H1 (cell line): ENCODE results near the gene CABLES2. TPM values are rescaled to one million over a fixed set of nuclear protein-coding genes. Genes with fewer than 3 reads are reported as not detected.
A peak's percentile ranks its signal among the peaks of the same experiment; 100 is the strongest.
"Not testable (repeated sequence)": the region's sequence is repeated elsewhere in the genome, so short reads cannot be mapped to it uniquely, and the experiment has no call there.

Experiments used
- CTCF ChIA-PET: fragments of 300-600 bp; sonication (Branson Sonifier 250); formaldehyde crosslinking; loops from one replicate; lab custom pipeline; 2021; ENCODE audit not compliant: partially characterized antibody; lab: Charles Lee
- POLR2A ChIA-PET: fragments of 300-600 bp; sonication (Branson Sonifier 250); formaldehyde crosslinking; loops from one replicate; lab custom pipeline; 2021; ENCODE audit warnings: inconsistent platforms; ENCODE audit not compliant: partially characterized antibody; lab: Charles Lee
- DNase-seq, 2 experiments: peaks; one replicate each; pipeline versions ENCODE4 v3.0.0 to v3.0.0-alpha.2; 2010 to 2022; ENCODE audit warnings: low spot score in 2 of 2, low read depth in 1 of 2, mixed read lengths in 1 of 2
- FAIRE-seq: peaks from 2 replicates; lab custom pipeline; 2011; peaks lifted over from hg19 to GRCh38; lab: Jason Lieb, UNC
- H2AFZ ChIP-seq: 2 replicates; pipeline ENCODE4 v1.8.1; 2012; ENCODE audit warnings: low read length, inconsistent platforms
- H2AK5ac ChIP-seq: 2 replicates; pipeline ENCODE4 v1.6.1; 2013; ENCODE audit warnings: low read depth, low read length
- H2BK120ac ChIP-seq: replicated peaks from 2 replicates; pipeline ENCODE3; 2013; ENCODE audit warnings: low read depth, low read length, inconsistent platforms
- H2BK12ac ChIP-seq: 2 replicates; pipeline ENCODE4 v1.6.1; 2013; ENCODE audit warnings: low read depth, low read length
- H2BK15ac ChIP-seq: 2 replicates; pipeline ENCODE4 v1.6.1; 2013; ENCODE audit warnings: low read length
- H2BK20ac ChIP-seq: 2 replicates; pipeline ENCODE4 v1.6.1; 2013; ENCODE audit warnings: low read length
- H2BK5ac ChIP-seq: 2 replicates; pipeline ENCODE4 v1.6.1; 2013; ENCODE audit warnings: low read depth, low read length
- H3K14ac ChIP-seq: 2 replicates; pipeline ENCODE4 v1.6.1; 2013; ENCODE audit warnings: inconsistent platforms; ENCODE audit not compliant: insufficient read length
- H3K18ac ChIP-seq: 2 replicates; pipeline ENCODE4 v1.6.1; 2013; ENCODE audit warnings: low read length; ENCODE audit errors: extremely low read depth
- H3K23ac ChIP-seq: 2 replicates; pipeline ENCODE4 v1.6.1; 2013; ENCODE audit warnings: inconsistent platforms; ENCODE audit not compliant: insufficient read length
- H3K23me2 ChIP-seq: 2 replicates; pipeline ENCODE4 v1.6.1; 2013; ENCODE audit warnings: low read depth, low read length
- H3K27ac ChIP-seq: 2 replicates; pipeline ENCODE4 v1.6.1; 2011; ENCODE audit warnings: low read depth, low read length, inconsistent platforms
- H3K27me3 ChIP-seq, 4 experiments: replicated peaks in 1 of 4; 1 replicate in 1 of 4; 2 replicates in 3 of 4; pipeline versions ENCODE4 v1.6.1 to v1.8.1; 2011 to 2013; ENCODE audit warnings: low read length in 3 of 4, mild to moderate bottlenecking in 3 of 4, inconsistent platforms in 2 of 4, mixed read lengths in 2 of 4, moderate library complexity in 1 of 4; ENCODE audit not compliant: control insufficient read depth in 3 of 4, insufficient read depth in 3 of 4; ENCODE audit errors: extremely low read depth in 1 of 4
- H3K36me3 ChIP-seq, 4 experiments: 2 replicates each; pipeline versions ENCODE4 v1.6.1 to v1.8.1; 2011 to 2013; ENCODE audit warnings: mild to moderate bottlenecking in 4 of 4, low read length in 3 of 4, moderate library complexity in 2 of 4, control low read depth in 1 of 4, inconsistent platforms in 1 of 4; ENCODE audit not compliant: insufficient read depth in 4 of 4, control insufficient read depth in 2 of 4
- H3K4ac ChIP-seq: replicated peaks from 2 replicates; pipeline ENCODE3; 2013; ENCODE audit warnings: low read length, low read depth, mixed read lengths, inconsistent platforms; ENCODE audit not compliant: insufficient read length
- H3K4me1 ChIP-seq, 4 experiments: replicated peaks in 1 of 4; 1 replicate in 1 of 4; 2 replicates in 3 of 4; pipeline versions ENCODE4 v1.6.1 to v1.8.1; 2011 to 2013; ENCODE audit warnings: low read length in 3 of 4, inconsistent platforms in 2 of 4, mixed read lengths in 1 of 4; ENCODE audit not compliant: insufficient read depth in 4 of 4, control insufficient read depth in 3 of 4
- H3K4me2 ChIP-seq, 2 experiments: 2 replicates each; pipeline versions ENCODE4 v1.6.1 to v1.8.1; 2011 to 2013; ENCODE audit warnings: low read depth in 2 of 2, low read length in 2 of 2, control low read depth in 1 of 2, inconsistent platforms in 1 of 2, mild to moderate bottlenecking in 1 of 2; ENCODE audit not compliant: insufficient read depth in 1 of 2
- H3K4me3 ChIP-seq, 4 experiments: fragments of 200-600, 300-600 bp in 1 of 4; sonication (generic), shearing (Covaris generic), sonication (Bioruptor Twin) in 1 of 4; 2 replicates each; pipeline versions ENCODE4 v1.5.1 to v1.8.1; 2011 to 2016; ENCODE audit warnings: low read length in 4 of 4, low read depth in 3 of 4, control low read depth in 2 of 4, inconsistent platforms in 2 of 4, mild to moderate bottlenecking in 2 of 4, mixed read lengths in 1 of 4, moderate library complexity in 1 of 4; ENCODE audit not compliant: insufficient read depth in 2 of 4; ENCODE audit errors: extremely low read depth in 1 of 4
- H3K56ac ChIP-seq: replicated peaks from 2 replicates; pipeline ENCODE3; 2013; ENCODE audit warnings: low read depth, mild to moderate bottlenecking, mixed read lengths, low read length, inconsistent platforms; ENCODE audit not compliant: insufficient read length
- H3K79me1 ChIP-seq: 2 replicates; pipeline ENCODE4 v1.6.1; 2013; ENCODE audit warnings: low read depth, low read length, control low read depth
- H3K79me2 ChIP-seq, 2 experiments: 2 replicates each; pipeline versions ENCODE4 v1.6.1 to v1.8.1; 2012 to 2013; ENCODE audit warnings: low read length in 2 of 2, mild to moderate bottlenecking in 2 of 2, inconsistent platforms in 1 of 2; ENCODE audit not compliant: insufficient read depth in 2 of 2, control insufficient read depth in 1 of 2
- H3K9ac ChIP-seq, 4 experiments: replicated peaks in 1 of 4; 1 replicate in 1 of 4; 2 replicates in 3 of 4; pipeline versions ENCODE4 v1.6.1 to v1.8.1; 2011 to 2013; ENCODE audit warnings: low read depth in 3 of 4, low read length in 3 of 4, control low read depth in 2 of 4, mild to moderate bottlenecking in 2 of 4, moderate library complexity in 2 of 4, inconsistent platforms in 1 of 4; ENCODE audit errors: extremely low read depth in 1 of 4
- H3K9me3 ChIP-seq, 2 experiments: 2 replicates each; pipeline versions ENCODE4 v1.6.1 to v1.8.1; 2012 to 2013; ENCODE audit warnings: mild to moderate bottlenecking in 2 of 2, moderate library complexity in 2 of 2, control low read depth in 1 of 2, inconsistent platforms in 1 of 2, low read depth in 1 of 2, low read length in 1 of 2, mixed read lengths in 1 of 2; ENCODE audit not compliant: insufficient read depth in 2 of 2
- H4K20me1 ChIP-seq, 2 experiments: replicated peaks in 1 of 2; 2 replicates each; pipeline versions ENCODE3 to v1.8.1; 2011 to 2013; ENCODE audit warnings: inconsistent platforms in 2 of 2, low read length in 2 of 2, mild to moderate bottlenecking in 1 of 2; ENCODE audit not compliant: insufficient read depth in 2 of 2, control insufficient read depth in 1 of 2
- H4K5ac ChIP-seq: 2 replicates; pipeline ENCODE4 v1.6.1; 2013; ENCODE audit warnings: low read length, low read depth, mixed read lengths, inconsistent platforms; ENCODE audit not compliant: insufficient read length
- H4K8ac ChIP-seq: 2 replicates; pipeline ENCODE4 v1.8.0; 2013; ENCODE audit warnings: mild to moderate bottlenecking, moderate library complexity, low read length, inconsistent platforms; ENCODE audit not compliant: insufficient read depth; ENCODE audit errors: extremely low read depth
- H4K91ac ChIP-seq: replicated peaks from 2 replicates; pipeline ENCODE3; 2013; ENCODE audit warnings: low read length, mixed read lengths, inconsistent platforms; ENCODE audit not compliant: insufficient read length
- WGBS, 2 experiments: shearing (Covaris generic) in 1 of 2; methylation state at CpG; one replicate each; pipeline versions ENCODE4 v1.1.6 to v1.1.7; 2013 to 2015; ENCODE audit warnings: low lambda C conversion rate in 2 of 2, mixed read lengths in 2 of 2, inconsistent platforms in 1 of 2, low coverage in 1 of 2, missing lambda C conversion rate in 1 of 2; ENCODE audit not compliant: insufficient replicate concordance in 2 of 2, insufficient coverage in 1 of 2, insufficient read length in 1 of 2; ENCODE audit errors: extremely low coverage in 1 of 2, missing lambda C conversion rate in 1 of 2; 5-methylcytosine and 5-hydroxymethylcytosine counted together
- polyA plus RNA-seq, 7 experiments: library from polyadenylated mRNA; depleted of rRNA in 3 of 7; stranded (reverse) in 5 of 7; unstranded in 2 of 7; fragments of >200 nt in 5 of 7; fragments of 200-250 nt in 2 of 7; gene quantifications; 1 replicate in 5 of 7; 2 replicates in 1 of 7; 4 replicates in 1 of 7; pipeline versions ENCODE4 v1.2.1 to v1.2.3, GENCODE V29; 2011 to 2013; ENCODE audit warnings: missing spikeins in 2 of 7, mixed read lengths in 2 of 7
- total RNA-seq: library from RNA; stranded (reverse); fragmentation: NEBNext Ultra II Directional; extraction: Animal tissue kit (Norgen Biotek cat#: 25700); gene quantifications from 2 replicates; pipeline ENCODE4 v1.2.1, GENCODE V29; 2021

CABLES2 gene
- total and polyA plus RNA-seq, 2 of the 8 experiments (the other 6 are each of a cell fraction or from before 2014, with no cell fraction given), result 8.0 to 8.8 TPM

DNA sequence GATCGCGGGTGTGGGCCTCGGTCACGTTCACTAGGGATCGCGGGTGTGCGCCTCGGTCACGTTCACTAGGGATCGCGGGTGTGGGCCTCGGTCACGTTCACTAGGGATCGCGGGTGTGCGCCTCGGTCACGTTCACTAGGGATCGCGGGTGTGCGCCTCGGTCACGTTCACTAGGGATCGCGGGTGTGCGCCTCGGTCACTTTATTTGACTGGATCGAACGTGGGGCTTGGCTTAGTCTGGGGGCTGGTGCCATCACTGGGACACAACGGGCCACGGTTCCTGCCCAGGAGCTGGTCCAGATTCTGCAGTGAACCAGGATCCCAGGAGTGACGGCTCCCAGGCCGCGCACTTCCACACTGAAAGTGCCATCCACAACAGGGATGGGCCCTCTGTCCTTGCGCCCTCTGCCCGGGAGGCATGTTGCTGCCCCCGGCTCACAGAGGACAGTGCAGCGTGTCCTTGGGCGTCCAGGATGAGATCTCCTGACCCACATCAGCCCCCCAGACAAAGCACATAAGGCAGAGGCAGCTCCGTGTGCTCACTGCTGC is 33.4 kb downstream of the CABLES2 start:
- Histone ChIP-seq H3K4me1 (peaks cover 8 to 47% (median 43%) of the 10 kb centered on the region in 4 experiments), H3K9ac (0 out of 7 replicates have a peak overlapping the region, but pooled peaks of 1 of the 4 experiments have one; percentile 5), H2BK15ac (0 out of 2 replicates have a peak overlapping the region, but pooled peaks have one; percentile 4), H2BK12ac (peak overlapping the region; percentile 60; the same call in 1 of the 2 replicates), H2BK5ac (peak overlapping the region; percentile 80; the same call in 1 of the 2 replicates)
- H3K79me1 ChIP-seq, H4K91ac ChIP-seq, H2AK5ac ChIP-seq, H2AFZ ChIP-seq, H3K9me3 ChIP-seq, H3K4ac ChIP-seq, H3K23me2 ChIP-seq, H3K14ac ChIP-seq, DNase-seq, H4K20me1 ChIP-seq, H2BK120ac ChIP-seq, H3K18ac ChIP-seq, H4K8ac ChIP-seq, H4K5ac ChIP-seq, H2BK20ac ChIP-seq, FAIRE-seq, H3K56ac ChIP-seq, H3K23ac ChIP-seq, H3K79me2 ChIP-seq, H3K27ac ChIP-seq, H3K36me3 ChIP-seq, H3K4me2 ChIP-seq, H3K4me3 ChIP-seq, H3K27me3 ChIP-seq: not testable (repeated sequence)
- ChIA-PET CTCF (interaction anchor here (0.9 to 14.1 kb wide), 5 partner anchors 8 to 62 kb away, joined by 3 to 212 read pairs (median 4); partner anchors contain the start of gene LAMA5), POLR2A (interaction anchor here (1.1 to 10.7 kb wide), 9 partner anchors 8 to 71 kb away, joined by 3 to 213 read pairs (median 5); partner anchors contain the start of genes ADRM1, LAMA5 and RPS21)
- 95% methylated on average over 18 of the region's 40 CpGs; no CpG with 5 or more reads in 1 of the 2 experiments for WGBS, 2 experiments
